ENCODE results near the gene SWAP70.

SWAP70 gene

GRCh38 chr11:9678576-9678975 lies 14.7 kb downstream of the SWAP70 start:
- Histone ChIP-seq H3K4me3 (no peak overlapping the region), H3K27ac (no peak overlapping the region)
- no peak for TF ChIP-seq CTCF (IDR thresholded peaks at IDR 0.05)
- no peak for DNase-seq (ENCODE audit: low spot score)

- no peak overlapping the region for H3K27ac ChIP-seq
- TF ChIP-seq CTCF (IDR thresholded peaks at IDR 0.05) = no peak
- no peak overlapping the region for H3K4me3 ChIP-seq
- no peak for DNase-seq (ENCODE audit: low spot score)
These were observed 16.2 kb downstream of the SWAP70 start for GRCh38 chr11:9680028-9680427.

- DNase-seq (ENCODE audit: low spot score) = no peak
- no peak overlapping the region for H3K27ac ChIP-seq
- H3K4me3 ChIP-seq = no peak overlapping the region
- TF ChIP-seq CTCF (IDR thresholded peaks at IDR 0.05) = no peak
These were observed 17.9 kb downstream of the SWAP70 start for GRCh38 chr11:9681583-9682372.

GRCh38 chr11:9687711-9688477 lies 24.0 kb downstream of the SWAP70 start:
- DNase-seq (ENCODE audit: low spot score) = no peak
- no peak for TF ChIP-seq CTCF (IDR thresholded peaks at IDR 0.05)
- H3K4me3 ChIP-seq = no peak overlapping the region
- H3K27ac ChIP-seq = peak overlapping the region; percentile 76 to 79

GRCh38 chr11:9688716-9689511 lies 25.0 kb downstream of the SWAP70 start:
- Histone ChIP-seq H3K27ac (peak overlapping the region; percentile 76 to 79), H3K4me3 (peak overlapping the region; percentile 43)
- TF ChIP-seq CTCF (IDR thresholded peaks at IDR 0.05) = no peak
- no peak for DNase-seq (ENCODE audit: low spot score)

- no peak for TF ChIP-seq CTCF (IDR thresholded peaks at IDR 0.05)
- no peak for DNase-seq (ENCODE audit: low spot score)
- peak overlapping the region; percentile 43 for H3K4me3 ChIP-seq
- peak overlapping the region; percentile 76 to 79 for H3K27ac ChIP-seq
These were observed 25.8 kb downstream of the SWAP70 start for GRCh38 chr11:9689721-9690120.
